HG03469 (cell line): ENCODE data around the gene SOS1.
"Not testable (repeated sequence)": the region's sequence is repeated elsewhere in the genome, so short reads cannot be mapped to it uniquely, and the experiment has no call there.

ENCODE experiments used
- ATAC-seq: cut with Tn5 transposase; IDR thresholded peaks from one replicate; pipeline ENCODE4 v1.9.1; 2021; ENCODE audit warnings: mild to moderate bottlenecking, moderate library complexity, moderate number of reproducible peaks; ENCODE audit not compliant: unreplicated experiment

The SOS1 gene

GRCh38 chr2:39139511-39140237, 18.8 kb upstream of the SOS1 start:
- ATAC-seq: no peak

- no peak for ATAC-seq
These were observed 18.0 kb upstream of the SOS1 start for GRCh38 chr2:39138837-39139211.

- ATAC-seq: not testable (repeated sequence)
These were observed 17.5 kb upstream of the SOS1 start for GRCh38 chr2:39138187-39138836.

GRCh38 chr2:39136799-39137198, 15.9 kb upstream of the SOS1 start:
- no peak for ATAC-seq

- ATAC-seq: no peak
These were observed 14.9 kb upstream of the SOS1 start for GRCh38 chr2:39135690-39136259.

GRCh38 chr2:39133215-39133851, 12.5 kb upstream of the SOS1 start:
- ATAC-seq: no peak

- peak; percentile 34 for ATAC-seq
These were observed 8.1 kb upstream of the SOS1 start for GRCh38 chr2:39128919-39129391.

GRCh38 chr2:39127973-39128372, 7.1 kb upstream of the SOS1 start:
- peak; percentile 56 for ATAC-seq

GRCh38 chr2:39124746-39125057, 3.9 kb upstream of the SOS1 start:
- ATAC-seq: no peak

GRCh38 chr2:39124000-39124745, 3.3 kb upstream of the SOS1 start:
- peak; percentile 49 for ATAC-seq

- no peak for ATAC-seq
These were observed 2.7 kb upstream of the SOS1 start for GRCh38 chr2:39123436-39123999.

- ATAC-seq: no peak
These were observed 742 bp upstream of the SOS1 start for GRCh38 chr2:39121523-39122063.

GRCh38 chr2:39120521-39120770, 405 bp downstream of the SOS1 start:
- ATAC-seq: peak; percentile 19

GRCh38 chr2:39119732-39120520, 925 bp downstream of the SOS1 start:
- ATAC-seq: peak; percentile 27

- ATAC-seq: no peak
These were observed 1.9 kb downstream of the SOS1 start for GRCh38 chr2:39118786-39119499.

- no peak for ATAC-seq
These were observed 5.3 kb downstream of the SOS1 start for GRCh38 chr2:39115556-39115955.

GRCh38 chr2:39114771-39115170, 6.1 kb downstream of the SOS1 start:
- ATAC-seq: no peak

- ATAC-seq: no peak
These were observed 11.3 kb downstream of the SOS1 start for GRCh38 chr2:39109537-39109936.

GRCh38 chr2:39108377-39108776, 12.5 kb downstream of the SOS1 start:
- ATAC-seq: no peak
